Activated gamma-delta T cell treated with anti-CD3 and anti-CD28 coated beads, Interleukin-2, amount 50 U/mL, for 16 hours (primary cell): ENCODE results near the gene PKP2.

Experiments used
- DNase-seq: peaks from one replicate; pipeline ENCODE4 v3.0.0-alpha.2; 2020; ENCODE audit warnings: low read depth

The PKP2 gene

GRCh38 chr12:32896432-32897280, at the start of gene PKP2:
Gene PKP2, minus strand, starts transcription at chr12:32896777. Its CDS starts 46 bp downstream, at chr12:32896731.
- no peak for DNase-seq

- no peak for DNase-seq
Observed at GRCh38 chr12:32944195-32944594, 47.6 kb upstream of the PKP2 start.

- no peak for DNase-seq
Observed at GRCh38 chr12:32939801-32940200, 43.2 kb upstream of the PKP2 start.

GRCh38 chr12:32926963-32927362, 30.4 kb upstream of the PKP2 start:
- DNase-seq, result no peak

GRCh38 chr12:32926356-32926755, 29.8 kb upstream of the PKP2 start:
- no peak for DNase-seq

GRCh38 chr12:32922546-32923297, 26.1 kb upstream of the PKP2 start:
- no peak for DNase-seq

- no peak for DNase-seq
Observed at GRCh38 chr12:32921397-32921796, 24.8 kb upstream of the PKP2 start.

GRCh38 chr12:32920506-32921085, 24.0 kb upstream of the PKP2 start:
- DNase-seq, result no peak

GRCh38 chr12:32918890-32919801, 22.6 kb upstream of the PKP2 start:
- no peak for DNase-seq

- no peak for DNase-seq
Observed at GRCh38 chr12:32917094-32917611, 20.6 kb upstream of the PKP2 start.

- no peak for DNase-seq
Observed at GRCh38 chr12:32907898-32908476, 11.4 kb upstream of the PKP2 start.

GRCh38 chr12:32907166-32907565, 10.6 kb upstream of the PKP2 start:
- no peak for DNase-seq

- DNase-seq, result no peak
Observed at GRCh38 chr12:32906399-32907165, 10.0 kb upstream of the PKP2 start.

GRCh38 chr12:32903763-32904162, 7.2 kb upstream of the PKP2 start:
- no peak for DNase-seq

GRCh38 chr12:32903318-32903717, 6.7 kb upstream of the PKP2 start:
- no peak for DNase-seq

- no peak for DNase-seq
Observed at GRCh38 chr12:32902287-32902997, 5.9 kb upstream of the PKP2 start.

- no peak for DNase-seq
Observed at GRCh38 chr12:32901553-32901952, 5.0 kb upstream of the PKP2 start.

- DNase-seq, result no peak
Observed at GRCh38 chr12:32897687-32898573, 1.4 kb upstream of the PKP2 start.

GRCh38 chr12:32897281-32897610, 669 bp upstream of the PKP2 start:
- no peak for DNase-seq
